HEK293 (cell line): Measurements from ENCODE around the gene PPIC.

Experiments used
- BCL11A ChIP-seq: fragments of 450-650 bp; formaldehyde crosslinking; IDR thresholded peaks from 2 replicates; pipeline ENCODE4 v1.5.1; 2016; ENCODE audit warnings: low read depth, missing biosample characterization, missing genetic modification characterization
- KLF1 ChIP-seq: fragments of 450-650 bp; formaldehyde crosslinking; IDR thresholded peaks from 2 replicates; pipeline ENCODE4 v1.5.1; 2016; ENCODE audit warnings: missing biosample characterization, missing genetic modification characterization
- KLF10 ChIP-seq: fragments of 450-650 bp; IDR thresholded peaks from 2 replicates; pipeline ENCODE4 v1.5.1; 2018; ENCODE audit warnings: missing biosample characterization, mild to moderate bottlenecking, missing genetic modification characterization
- OSR2 ChIP-seq: fragments of 450-650 bp; formaldehyde crosslinking; IDR thresholded peaks from 2 replicates; pipeline ENCODE4 v1.5.1; 2016; ENCODE audit warnings: missing biosample characterization, missing genetic modification characterization
- TCF7L2 ChIP-seq: IDR thresholded peaks from 2 replicates; pipeline ENCODE4 v1.6.1; 2011; ENCODE audit warnings: low read depth, mild to moderate bottlenecking, inconsistent platforms, low read length, moderate library complexity, borderline replicate concordance
- ZBTB17 ChIP-seq: fragments of 450-650 bp; formaldehyde crosslinking; IDR thresholded peaks from 2 replicates; pipeline ENCODE4 v1.5.1; 2016; ENCODE audit warnings: missing biosample characterization, missing genetic modification characterization
- ZBTB21 ChIP-seq: fragments of 450-650 bp; formaldehyde crosslinking; IDR thresholded peaks from 2 replicates; pipeline ENCODE4 v1.5.1; 2017; ENCODE audit warnings: missing biosample characterization, missing genetic modification characterization
- ZBTB26 ChIP-seq: fragments of 450-650 bp; formaldehyde crosslinking; optimal IDR thresholded peaks from 2 replicates; pipeline ENCODE3; 2016; ENCODE audit warnings: missing biosample characterization, mild to moderate bottlenecking, missing genetic modification characterization
- ZBTB49 ChIP-seq: fragments of 450-650 bp; formaldehyde crosslinking; IDR thresholded peaks from 2 replicates; pipeline ENCODE4 v1.5.1; 2016; ENCODE audit warnings: missing biosample characterization, missing genetic modification characterization, low read depth
- ZBTB8A ChIP-seq: fragments of 450-650 bp; formaldehyde crosslinking; IDR thresholded peaks from 2 replicates; pipeline ENCODE4 v1.5.1; 2016; ENCODE audit warnings: missing biosample characterization, missing genetic modification characterization
- ZNF174 ChIP-seq: fragments of 450-650 bp; formaldehyde crosslinking; IDR thresholded peaks from 2 replicates; pipeline ENCODE4 v1.5.0; 2017; ENCODE audit warnings: missing biosample characterization, mild to moderate bottlenecking, missing genetic modification characterization
- ZNF175 ChIP-seq: fragments of 450-650 bp; formaldehyde crosslinking; IDR thresholded peaks from 2 replicates; pipeline ENCODE4 v1.5.1; 2016; ENCODE audit warnings: missing biosample characterization, missing genetic modification characterization
- ZNF211 ChIP-seq: fragments of 450-650 bp; formaldehyde crosslinking; IDR thresholded peaks from 2 replicates; pipeline ENCODE4 v1.5.1; 2016; ENCODE audit warnings: low read depth, missing biosample characterization, missing genetic modification characterization
- ZNF350 ChIP-seq: fragments of 450-650 bp; formaldehyde crosslinking; IDR thresholded peaks from 2 replicates; pipeline ENCODE4 v1.5.0; 2017; ENCODE audit warnings: missing biosample characterization, mild to moderate bottlenecking, missing genetic modification characterization
- ZNF362 ChIP-seq: fragments of 450-650 bp; formaldehyde crosslinking; IDR thresholded peaks from 2 replicates; pipeline ENCODE4 v1.5.1; 2016; ENCODE audit warnings: missing biosample characterization, missing genetic modification characterization
- ZNF423 ChIP-seq: fragments of 450-650 bp; formaldehyde crosslinking; IDR thresholded peaks from 2 replicates; pipeline ENCODE4 v1.5.1; 2016; ENCODE audit warnings: missing biosample characterization, missing genetic modification characterization
- ZNF426 ChIP-seq: fragments of 450-650 bp; formaldehyde crosslinking; IDR thresholded peaks from 2 replicates; pipeline ENCODE4 v1.5.1; 2017; ENCODE audit warnings: missing biosample characterization, missing genetic modification characterization, mild to moderate bottlenecking, inconsistent platforms, moderate library complexity
- ZNF449 ChIP-seq: fragments of 450-650 bp; formaldehyde crosslinking; IDR thresholded peaks from 2 replicates; pipeline ENCODE4 v1.5.1; 2017; ENCODE audit warnings: missing biosample characterization, mild to moderate bottlenecking, missing genetic modification characterization, moderate library complexity
- ZNF549 ChIP-seq: fragments of 450-650 bp; IDR thresholded peaks from 2 replicates; pipeline ENCODE4 v1.5.1; 2018; ENCODE audit warnings: missing biosample characterization, missing genetic modification characterization, mild to moderate bottlenecking, inconsistent platforms, moderate library complexity
- ZNF561 ChIP-seq: fragments of 450-650 bp; IDR thresholded peaks from 2 replicates; pipeline ENCODE4 v1.5.1; 2018; ENCODE audit warnings: missing biosample characterization, missing genetic modification characterization, borderline replicate concordance
- ZNF660 ChIP-seq: fragments of 450-650 bp; IDR thresholded peaks from 2 replicates; pipeline ENCODE4 v1.5.1; 2018; ENCODE audit warnings: missing biosample characterization, mild to moderate bottlenecking, missing genetic modification characterization
- ZNF692 ChIP-seq: fragments of 450-650 bp; formaldehyde crosslinking; IDR thresholded peaks from 2 replicates; pipeline ENCODE4 v1.5.1; 2016; ENCODE audit warnings: missing biosample characterization, missing genetic modification characterization
- ZNF707 ChIP-seq: fragments of 450-650 bp; formaldehyde crosslinking; IDR thresholded peaks from 2 replicates; pipeline ENCODE4 v1.5.1; 2016; ENCODE audit warnings: missing biosample characterization, missing genetic modification characterization
- ZNF830 ChIP-seq: fragments of 450-650 bp; IDR thresholded peaks from 2 replicates; pipeline ENCODE4 v1.5.0; 2018; ENCODE audit warnings: missing biosample characterization, missing genetic modification characterization, low read depth, mild to moderate bottlenecking, moderate library complexity
- TF ChIP-seq, protein P1 (sequence below): fragments of 450-650 bp; formaldehyde crosslinking; IDR thresholded peaks from 2 replicates; pipeline ENCODE4 v1.5.1; 2016; ENCODE audit warnings: missing biosample characterization, missing genetic modification characterization
- TF ChIP-seq, protein P2 (sequence below): fragments of 450-650 bp; formaldehyde crosslinking; IDR thresholded peaks from 2 replicates; pipeline ENCODE4 v1.5.1; 2016; ENCODE audit warnings: missing biosample characterization, missing genetic modification characterization, borderline replicate concordance
- TF ChIP-seq, protein P3 (sequence below): fragments of 450-650 bp; formaldehyde crosslinking; IDR thresholded peaks from 2 replicates; pipeline ENCODE4 v1.5.1; 2017; ENCODE audit warnings: missing biosample characterization, missing genetic modification characterization

The PPIC gene

DNA sequence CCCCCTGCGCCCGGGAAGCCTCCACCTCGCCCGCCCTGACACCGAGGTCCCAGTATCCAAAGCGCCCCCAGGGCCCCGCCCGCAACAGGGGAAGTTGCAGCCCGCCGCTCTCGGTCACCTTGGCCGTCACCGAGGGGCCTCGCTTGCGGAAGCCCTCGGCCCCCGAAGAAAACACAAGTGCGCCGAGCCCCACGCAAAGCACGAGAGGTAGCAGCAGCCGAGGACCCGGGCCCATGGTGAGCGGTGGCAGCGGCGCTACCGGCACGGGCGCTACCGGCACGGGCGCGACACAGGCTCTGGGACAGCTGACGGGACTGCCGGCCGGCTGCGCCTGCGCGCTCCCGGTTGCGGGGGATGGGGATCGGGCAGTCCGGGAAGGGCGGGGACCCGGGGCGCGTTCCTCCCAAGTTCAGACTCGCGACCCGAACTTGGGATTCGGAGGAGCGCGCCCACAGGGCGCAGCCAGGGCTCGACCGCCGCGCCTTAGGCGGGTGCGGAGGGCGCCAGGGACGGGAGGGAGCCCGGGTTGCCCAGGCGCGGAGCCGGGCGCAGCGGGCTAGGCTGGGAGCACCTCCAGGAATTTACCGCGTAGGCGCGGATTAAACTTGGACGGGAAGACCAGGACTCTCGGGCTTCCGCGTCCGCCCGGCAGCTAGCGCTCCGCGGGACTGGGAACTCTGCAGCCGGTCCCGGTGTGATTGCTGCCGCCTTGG is at the start of gene PPIC (continued):
- no peak for TF ChIP-seq ZNF362 (tag by site-specific recombination)
- peak; percentile 89 for TF ChIP-seq ZBTB17
- no peak for TF ChIP-seq ZNF707 (tag by site-specific recombination)
- TF ChIP-seq, protein P1, sequence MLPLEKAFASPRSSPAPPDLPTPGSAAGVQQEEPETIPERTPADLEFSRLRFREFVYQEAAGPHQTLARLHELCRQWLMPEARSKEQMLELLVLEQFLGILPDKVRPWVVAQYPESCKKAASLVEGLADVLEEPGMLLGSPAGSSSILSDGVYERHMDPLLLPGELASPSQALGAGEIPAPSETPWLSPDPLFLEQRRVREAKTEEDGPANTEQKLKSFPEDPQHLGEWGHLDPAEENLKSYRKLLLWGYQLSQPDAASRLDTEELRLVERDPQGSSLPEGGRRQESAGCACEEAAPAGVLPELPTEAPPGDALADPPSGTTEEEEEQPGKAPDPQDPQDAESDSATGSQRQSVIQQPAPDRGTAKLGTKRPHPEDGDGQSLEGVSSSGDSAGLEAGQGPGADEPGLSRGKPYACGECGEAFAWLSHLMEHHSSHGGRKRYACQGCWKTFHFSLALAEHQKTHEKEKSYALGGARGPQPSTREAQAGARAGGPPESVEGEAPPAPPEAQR = no peak
- TF ChIP-seq ZNF423 = no peak
- peak; percentile 94 for TF ChIP-seq ZNF561
- no peak for TF ChIP-seq ZNF830
- TF ChIP-seq ZBTB8A = peak; percentile 99
- peak; percentile 98 for TF ChIP-seq OSR2
- no peak for TF ChIP-seq ZNF426 (tag by site-specific recombination)
- no peak for TF ChIP-seq ZNF174 (tag by site-specific recombination)
- TF ChIP-seq ZBTB49 (tag by site-specific recombination) = no peak
- no peak for TF ChIP-seq ZNF549
- TF ChIP-seq, protein P2, sequence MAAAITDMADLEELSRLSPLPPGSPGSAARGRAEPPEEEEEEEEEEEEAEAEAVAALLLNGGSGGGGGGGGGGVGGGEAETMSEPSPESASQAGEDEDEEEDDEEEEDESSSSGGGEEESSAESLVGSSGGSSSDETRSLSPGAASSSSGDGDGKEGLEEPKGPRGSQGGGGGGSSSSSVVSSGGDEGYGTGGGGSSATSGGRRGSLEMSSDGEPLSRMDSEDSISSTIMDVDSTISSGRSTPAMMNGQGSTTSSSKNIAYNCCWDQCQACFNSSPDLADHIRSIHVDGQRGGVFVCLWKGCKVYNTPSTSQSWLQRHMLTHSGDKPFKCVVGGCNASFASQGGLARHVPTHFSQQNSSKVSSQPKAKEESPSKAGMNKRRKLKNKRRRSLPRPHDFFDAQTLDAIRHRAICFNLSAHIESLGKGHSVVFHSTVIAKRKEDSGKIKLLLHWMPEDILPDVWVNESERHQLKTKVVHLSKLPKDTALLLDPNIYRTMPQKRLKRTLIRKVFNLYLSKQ (tag by site-specific recombination) = no peak
- no peak for TF ChIP-seq TCF7L2
- TF ChIP-seq, protein P3, sequence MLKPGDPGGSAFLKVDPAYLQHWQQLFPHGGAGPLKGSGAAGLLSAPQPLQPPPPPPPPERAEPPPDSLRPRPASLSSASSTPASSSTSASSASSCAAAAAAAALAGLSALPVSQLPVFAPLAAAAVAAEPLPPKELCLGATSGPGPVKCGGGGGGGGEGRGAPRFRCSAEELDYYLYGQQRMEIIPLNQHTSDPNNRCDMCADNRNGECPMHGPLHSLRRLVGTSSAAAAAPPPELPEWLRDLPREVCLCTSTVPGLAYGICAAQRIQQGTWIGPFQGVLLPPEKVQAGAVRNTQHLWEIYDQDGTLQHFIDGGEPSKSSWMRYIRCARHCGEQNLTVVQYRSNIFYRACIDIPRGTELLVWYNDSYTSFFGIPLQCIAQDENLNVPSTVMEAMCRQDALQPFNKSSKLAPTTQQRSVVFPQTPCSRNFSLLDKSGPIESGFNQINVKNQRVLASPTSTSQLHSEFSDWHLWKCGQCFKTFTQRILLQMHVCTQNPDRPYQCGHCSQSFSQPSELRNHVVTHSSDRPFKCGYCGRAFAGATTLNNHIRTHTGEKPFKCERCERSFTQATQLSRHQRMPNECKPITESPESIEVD (tag by site-specific recombination) = no peak
- peak; percentile 100 for TF ChIP-seq ZBTB26 (tag by site-specific recombination)
- TF ChIP-seq BCL11A (tag by site-specific recombination) = no peak; the same call in 1 of the 2 replicates
- TF ChIP-seq KLF10 (tag by site-specific recombination) = 0 out of 2 replicates have a peak, but pooled peaks have one; percentile 47
- no peak for TF ChIP-seq ZNF211 (tag by site-specific recombination)
- TF ChIP-seq KLF1 (tag by site-specific recombination) = peak; percentile 80
- TF ChIP-seq ZNF660 (tag by site-specific recombination) = peak; percentile 90
- peak; percentile 82 for TF ChIP-seq ZNF449 (tag by site-specific recombination)
- no peak; the same call in 1 of the 2 replicates for TF ChIP-seq ZNF692
- TF ChIP-seq ZBTB21 (tag by site-specific recombination) = no peak
- no peak for TF ChIP-seq ZNF175 (tag by site-specific recombination)
- no peak for TF ChIP-seq ZNF350
